Hypothalamus (tissue), 51 donors: Measurements from ENCODE around the gene FASTKD2.
A peak's percentile ranks its signal among the peaks of the same experiment; 100 is the strongest.
"Not testable (repeated sequence)": the region's sequence is repeated elsewhere in the genome, so short reads cannot be mapped to it uniquely, and the experiment has no call there.

ENCODE experiments used
- DNase-seq, 51 donors: peaks; one replicate each; lab custom pipeline; 2025; lab: John Stamatoyannopoulos, UW

Gene FASTKD2

DNA sequence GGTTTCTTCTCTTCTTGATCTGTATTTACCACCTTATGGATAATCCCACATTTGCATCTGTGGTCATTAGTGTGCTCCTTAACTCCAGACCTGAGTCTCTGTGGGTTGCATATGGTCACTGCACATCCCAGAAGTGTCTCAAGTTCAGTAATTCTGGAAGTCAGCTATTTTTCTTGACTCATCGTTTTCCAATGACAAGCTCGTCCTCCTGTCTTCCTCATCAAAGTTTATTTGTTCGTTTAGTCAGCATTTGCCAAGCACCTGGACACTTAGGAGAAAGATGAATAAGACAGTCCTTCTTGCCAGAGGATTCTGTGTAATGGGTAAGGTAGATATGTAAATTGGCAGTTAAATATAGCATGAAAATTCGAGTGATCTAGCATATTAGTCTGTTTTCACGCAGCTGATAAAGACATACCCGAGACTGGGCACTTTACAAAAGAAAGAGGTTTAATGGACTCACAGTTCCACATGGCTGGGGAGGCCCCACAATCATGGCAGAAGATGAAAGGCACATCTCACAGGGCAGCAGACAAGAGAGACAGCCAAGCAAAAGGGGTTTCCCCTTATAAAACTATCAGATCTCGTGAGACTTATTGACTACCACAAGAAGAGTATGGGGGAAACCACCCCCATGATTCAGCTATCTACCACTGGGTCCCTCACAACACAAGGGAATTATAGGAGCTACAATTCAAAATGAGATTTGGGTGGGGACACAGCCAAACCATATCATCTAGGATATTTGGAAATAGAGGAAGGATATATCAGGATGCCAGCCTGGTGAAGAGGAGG lies 19.4 kb downstream of the FASTKD2 start:
- DNase-seq: no peak

DNA sequence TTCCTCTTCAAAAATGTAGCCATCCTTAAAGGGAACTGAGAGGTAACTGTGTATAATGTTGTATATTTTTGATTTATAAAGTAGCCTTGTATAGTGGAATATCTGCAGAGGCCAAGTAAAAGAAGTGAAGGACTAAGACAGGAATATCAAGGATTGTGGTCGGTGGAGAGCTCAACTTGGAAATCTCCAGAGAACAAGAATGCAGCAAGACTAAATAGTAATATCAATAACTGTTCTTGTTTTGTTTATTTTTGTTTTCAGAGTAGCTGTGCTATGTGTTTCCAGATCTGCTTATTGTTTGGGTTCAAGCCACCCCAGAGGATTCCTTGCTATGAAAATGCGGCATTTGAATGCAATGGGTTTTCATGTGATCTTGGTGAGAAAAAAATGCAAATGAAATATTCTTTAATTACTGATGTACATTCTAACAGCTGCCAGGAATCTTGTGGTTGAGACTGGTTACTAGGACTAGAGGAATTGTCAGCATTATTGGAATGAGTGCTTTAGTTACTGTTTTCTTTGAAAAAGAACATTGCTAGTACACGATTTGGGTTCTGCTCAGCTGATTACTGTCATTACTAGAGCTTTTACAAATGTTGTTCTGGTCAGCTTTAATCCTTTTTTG lies 25.0 kb downstream of the FASTKD2 start:
- DNase-seq: no peak

DNA sequence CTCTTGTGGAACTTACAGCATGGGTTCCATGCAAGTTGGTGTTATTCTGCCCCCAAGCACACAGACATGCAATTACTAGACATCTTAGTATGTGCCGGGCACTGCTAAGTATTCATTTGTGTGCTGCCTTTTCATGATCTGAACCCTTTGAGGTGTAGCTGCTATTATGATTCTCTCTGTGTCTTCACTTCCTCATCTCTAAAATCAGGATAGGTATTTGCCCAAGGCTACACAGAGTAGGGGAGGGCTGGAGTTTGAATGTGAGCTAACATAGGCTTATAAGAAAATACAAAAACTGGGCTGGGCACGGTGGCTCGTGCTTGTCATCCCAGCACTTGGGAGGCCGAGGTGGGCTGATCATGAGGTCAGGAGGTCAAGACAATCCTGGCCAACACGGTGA lies 27.2 kb downstream of the FASTKD2 start:
- DNase-seq: no peak

DNA sequence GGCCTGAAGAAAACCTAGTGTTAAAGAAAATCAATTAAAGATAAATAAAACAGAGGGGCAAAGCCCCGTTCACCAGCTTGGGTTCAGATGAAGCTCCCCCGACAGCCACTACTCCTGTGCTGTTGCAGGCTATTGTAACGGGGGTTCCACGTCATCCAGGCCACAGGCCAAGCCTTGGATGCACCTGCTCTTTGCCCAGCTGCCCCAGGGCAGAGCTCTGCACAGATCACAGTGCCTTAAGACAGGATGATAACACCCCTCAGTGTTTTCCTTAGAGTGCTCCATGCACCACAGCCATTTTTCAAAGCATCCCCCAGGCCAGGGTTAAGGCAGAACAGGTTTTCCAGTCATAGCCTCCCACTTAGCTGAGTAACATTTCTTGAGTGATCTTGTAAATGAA lies 32.0 kb downstream of the FASTKD2 start:
- peak in 2 of 51 donors; percentile 2 to 8 for DNase-seq

DNA sequence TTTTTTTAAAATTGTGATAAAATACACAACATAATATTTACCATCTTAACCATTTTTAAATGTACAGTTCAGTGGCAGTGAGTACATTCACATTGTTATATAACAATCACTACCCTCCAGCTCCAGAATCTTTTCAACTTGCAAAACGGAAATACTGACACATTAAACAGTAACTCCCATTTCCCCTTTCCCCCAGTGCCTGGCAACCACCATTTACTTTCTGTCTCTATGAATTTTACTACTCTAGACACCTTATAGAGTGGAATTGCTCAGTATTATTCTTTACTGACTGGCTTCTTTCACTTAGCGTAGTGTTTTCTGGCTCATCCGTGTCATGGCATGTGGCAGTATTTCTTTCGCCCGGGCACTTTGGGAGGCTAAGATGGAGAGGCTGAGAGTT lies 32.6 kb downstream of the FASTKD2 start:
- DNase-seq: no peak

DNA sequence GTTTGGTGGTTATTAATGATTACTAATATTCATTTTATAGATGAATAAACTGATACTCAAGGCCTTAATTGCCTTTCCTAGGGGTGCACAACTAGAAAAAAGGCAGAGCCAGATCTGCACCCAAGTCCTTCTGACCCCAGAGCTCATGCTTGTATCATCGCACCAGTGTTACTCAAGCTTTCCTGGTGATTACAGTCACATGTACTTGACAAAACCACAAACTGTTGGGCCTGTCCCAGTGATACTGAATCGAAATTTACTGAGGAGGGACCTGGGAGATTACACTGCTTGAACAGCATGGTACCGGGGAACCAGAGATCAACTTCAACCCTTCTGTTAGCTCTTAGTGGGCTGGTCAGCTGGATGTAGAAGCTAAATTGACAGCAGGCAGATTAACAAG lies 33.7 kb downstream of the FASTKD2 start:
- no peak for DNase-seq

DNA sequence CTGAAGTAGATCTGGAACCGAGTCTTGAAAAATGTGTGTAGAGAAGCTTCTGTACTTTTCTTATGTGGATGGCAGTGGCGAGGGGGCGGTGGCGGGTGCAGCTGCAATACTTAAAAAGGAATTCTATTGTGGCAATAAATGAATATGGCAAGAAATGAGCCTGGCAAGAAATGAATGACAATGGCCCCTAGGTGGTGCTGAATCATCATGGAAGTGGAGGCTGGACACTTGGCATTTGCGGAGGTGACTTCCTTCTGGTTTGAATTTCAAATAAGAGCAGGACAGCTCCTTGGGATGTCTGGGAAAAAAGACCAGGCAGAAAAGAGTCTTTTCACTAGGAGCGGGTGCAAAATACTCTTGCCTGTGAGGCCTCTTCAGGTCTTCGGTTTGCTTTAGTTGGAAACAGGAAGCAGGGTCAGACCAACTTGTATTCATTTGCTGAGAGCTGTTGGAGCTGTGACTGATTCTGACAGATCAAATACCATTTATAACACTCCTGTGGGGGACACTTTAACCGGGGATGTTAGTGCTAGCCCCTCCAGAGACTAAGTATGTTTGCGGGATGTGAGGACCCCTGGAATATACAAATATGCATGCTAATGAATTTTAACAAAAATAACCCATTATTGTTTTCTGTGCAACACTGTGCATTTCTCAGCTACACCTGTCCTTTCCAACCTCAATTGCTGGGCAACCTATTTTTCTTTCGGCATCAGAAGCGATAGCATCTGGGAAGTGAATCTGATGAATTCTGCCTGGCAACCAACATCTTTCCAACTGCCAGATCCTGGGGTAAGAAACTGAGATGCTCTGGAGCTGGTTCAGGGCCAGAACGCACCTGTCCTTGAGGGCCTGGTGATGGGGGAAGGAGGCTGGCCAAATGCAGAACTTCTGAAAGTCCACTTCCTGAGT lies 35.4 kb downstream of the FASTKD2 start:
- DNase-seq: peak in 43 of 51 donors; percentile 5 to 82 (median 44)

DNA sequence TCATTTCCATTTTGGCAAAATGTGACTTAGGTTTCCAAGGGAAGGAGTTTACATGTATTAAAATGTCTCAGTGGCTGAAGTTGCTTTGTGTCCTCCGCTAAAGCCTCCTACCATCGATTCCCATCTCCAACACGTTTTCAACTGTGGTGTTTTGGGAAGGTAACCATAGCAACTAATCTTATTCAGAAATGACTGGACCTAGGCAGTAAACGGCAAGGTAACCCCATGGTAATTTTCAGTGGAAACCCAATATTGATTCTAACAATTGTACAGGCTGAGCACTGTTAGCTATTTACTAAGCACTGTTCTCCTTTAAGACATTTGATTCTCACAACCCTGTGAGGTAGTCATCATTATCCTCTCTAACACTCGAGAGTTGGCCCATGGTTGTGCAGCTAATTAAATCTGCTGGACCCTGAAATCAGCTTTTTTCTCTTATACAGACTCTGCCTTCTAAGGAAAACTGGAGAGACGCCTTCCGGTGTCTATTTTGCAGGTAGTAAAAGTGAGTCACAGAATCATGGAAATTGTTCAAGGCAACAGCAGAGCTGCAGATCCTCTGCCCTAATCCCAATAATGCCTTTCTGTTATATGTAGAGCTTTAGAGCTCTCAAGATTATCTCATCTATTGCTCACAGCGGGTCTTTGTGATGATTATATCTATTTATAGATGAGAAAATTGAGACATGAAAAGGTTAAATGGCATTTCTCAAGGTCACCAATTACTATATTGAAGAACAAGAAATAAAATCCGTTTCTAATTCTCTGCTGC lies 36.2 kb downstream of the FASTKD2 start:
- no peak for DNase-seq

DNA sequence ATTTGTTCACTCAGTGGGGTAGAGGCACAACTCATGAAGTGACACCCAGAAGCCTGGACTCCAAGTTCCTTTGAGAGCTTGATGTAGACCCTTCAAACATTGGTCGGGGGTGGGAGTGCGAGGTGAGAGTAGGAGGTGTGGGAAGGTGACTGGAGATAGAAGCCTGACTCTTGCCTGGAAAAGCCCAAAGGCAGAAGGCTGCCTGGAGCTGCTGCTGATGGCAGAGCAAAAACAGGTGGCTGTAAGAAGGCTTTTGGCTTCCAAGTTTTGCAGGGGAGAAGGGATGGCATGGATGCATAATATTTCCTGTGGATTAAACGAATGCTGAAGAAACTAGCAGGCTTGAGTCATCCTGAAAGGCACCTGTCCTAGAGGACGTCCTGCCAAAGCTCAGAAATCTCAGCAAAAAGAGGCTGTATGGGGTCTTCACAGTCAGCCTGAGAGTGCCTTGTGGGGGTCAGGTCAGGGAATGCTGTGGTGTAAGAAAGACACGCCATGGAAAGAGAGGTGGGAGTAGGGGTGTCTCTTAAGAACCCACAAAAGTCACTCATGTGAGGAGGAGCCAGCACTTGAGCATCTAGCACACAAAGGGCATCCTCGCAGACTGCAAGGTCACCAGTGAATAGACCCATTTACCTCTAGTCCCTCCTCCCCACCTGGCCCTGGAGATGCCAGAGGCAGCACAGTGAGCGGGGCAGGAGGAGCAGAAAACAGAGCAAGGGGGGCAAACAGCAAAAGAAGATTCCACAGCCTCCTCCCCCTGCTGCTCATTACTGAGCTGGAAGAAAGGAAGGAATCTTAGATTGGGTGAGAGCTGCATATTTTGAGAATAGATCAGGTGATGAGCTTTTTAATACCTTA lies 37.5 kb downstream of the FASTKD2 start:
- no peak for DNase-seq

DNA sequence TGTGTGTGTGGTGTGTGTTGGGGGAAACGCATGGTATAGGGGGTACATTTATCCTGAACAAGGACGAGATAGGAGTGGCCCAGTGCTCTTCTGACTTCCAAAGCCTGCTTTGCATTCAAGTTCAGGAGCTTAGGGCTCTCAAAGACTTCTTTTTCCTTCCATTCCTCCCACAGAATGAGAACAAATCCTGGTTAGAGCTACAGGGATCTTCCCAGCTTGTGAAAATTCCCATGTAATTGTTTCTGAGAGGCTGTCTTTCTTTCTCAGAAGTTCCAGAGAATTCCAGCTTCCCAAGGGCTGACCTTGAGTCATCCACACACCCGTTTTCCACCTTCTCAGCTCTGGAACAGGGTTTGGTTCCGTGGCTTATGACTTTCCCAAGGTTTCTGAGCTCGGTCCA lies 38.9 kb downstream of the FASTKD2 start:
- DNase-seq: no peak

DNA sequence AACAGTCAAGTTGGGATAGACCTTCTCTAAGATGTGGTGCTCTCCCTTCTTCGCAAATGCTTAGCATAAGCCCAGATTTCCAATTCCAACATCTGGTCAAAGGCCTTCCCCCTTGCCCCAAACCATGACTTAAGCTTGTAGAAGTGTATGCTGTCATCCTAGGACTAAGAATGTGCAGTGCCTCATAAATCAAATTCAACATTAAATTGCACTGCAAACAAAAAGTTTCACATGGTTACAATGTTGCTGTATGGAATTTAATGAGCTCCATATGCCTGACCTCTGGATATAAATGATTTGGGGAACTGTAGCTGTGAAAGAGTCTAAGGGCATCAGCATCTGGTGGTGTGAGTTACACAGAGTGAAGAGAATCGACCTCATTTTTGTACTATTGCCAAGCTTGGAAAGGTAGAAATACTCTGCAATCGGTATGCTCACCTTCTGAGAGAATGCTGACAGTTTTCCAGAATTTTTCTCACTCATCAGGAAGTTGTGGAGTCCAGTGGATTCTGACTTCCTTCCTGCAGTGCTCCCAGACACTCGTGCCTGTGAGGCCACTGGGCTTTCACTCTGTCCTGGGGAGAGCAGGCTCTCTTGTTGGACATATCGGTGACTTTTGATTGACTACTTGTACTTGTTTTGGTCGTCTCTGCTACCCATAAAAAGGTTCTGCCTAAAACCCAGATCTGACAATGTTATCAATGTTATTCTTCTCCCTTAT lies 40.6 kb downstream of the FASTKD2 start:
- no peak for DNase-seq

DNA sequence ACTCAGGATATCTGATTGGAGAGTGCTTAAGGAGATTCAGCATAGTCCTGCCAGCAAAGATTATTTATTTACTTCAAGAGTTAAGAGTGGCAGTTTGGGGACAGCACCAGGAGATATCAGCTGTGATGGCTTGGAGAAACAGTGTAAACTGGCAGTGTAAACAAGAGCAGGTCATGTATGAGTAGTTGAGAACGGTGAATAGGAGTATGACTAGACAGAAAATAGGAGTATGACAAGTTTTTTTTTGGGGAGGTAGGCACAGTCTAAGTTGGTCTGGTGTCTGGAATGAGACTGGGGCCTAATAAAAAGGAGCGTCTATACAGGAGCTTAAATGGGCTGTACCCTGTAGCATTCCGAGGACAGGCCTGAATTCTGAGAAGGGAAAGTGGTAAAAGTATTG lies 42.2 kb downstream of the FASTKD2 start:
- DNase-seq: not testable (repeated sequence)

DNA sequence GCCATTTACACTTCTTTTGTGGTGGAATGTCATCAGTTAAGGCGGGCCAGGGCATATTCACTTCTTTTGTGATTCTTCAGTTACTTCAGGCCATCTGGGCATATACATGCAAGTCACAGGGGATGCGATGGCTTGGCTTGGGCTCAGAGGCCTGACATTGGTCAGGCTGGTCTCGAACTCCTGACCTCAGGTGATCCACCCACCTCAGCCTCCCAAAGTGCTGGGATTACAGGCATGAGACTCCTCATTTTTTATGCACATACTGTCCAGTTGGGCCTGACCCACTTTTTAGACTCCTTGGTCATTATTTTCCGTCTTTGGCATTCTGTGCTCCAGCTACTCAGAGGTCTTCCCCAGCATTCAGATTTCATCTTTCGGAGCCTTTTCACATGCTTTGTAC lies 47.1 kb downstream of the FASTKD2 start:
- DNase-seq: not testable (repeated sequence)

DNA sequence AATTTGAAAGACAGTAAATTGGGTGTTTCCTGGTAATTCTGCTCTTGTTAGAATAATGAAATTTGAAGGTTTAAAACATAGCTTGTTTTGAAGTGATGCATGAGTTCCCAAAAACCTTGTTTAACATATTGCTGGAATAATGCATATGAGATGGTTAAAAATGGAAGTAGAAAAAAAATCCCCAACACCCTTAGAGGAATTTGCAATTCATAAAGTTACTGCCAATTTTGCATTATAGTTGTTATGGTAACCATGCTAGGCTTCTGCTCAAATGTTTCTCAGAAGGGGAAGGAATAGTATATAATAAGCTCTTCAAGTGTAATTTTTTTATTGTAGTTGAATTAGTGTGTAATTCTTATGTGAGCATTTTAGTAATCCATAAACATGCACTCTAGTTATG lies 49.1 kb downstream of the FASTKD2 start:
- no peak for DNase-seq

DNA sequence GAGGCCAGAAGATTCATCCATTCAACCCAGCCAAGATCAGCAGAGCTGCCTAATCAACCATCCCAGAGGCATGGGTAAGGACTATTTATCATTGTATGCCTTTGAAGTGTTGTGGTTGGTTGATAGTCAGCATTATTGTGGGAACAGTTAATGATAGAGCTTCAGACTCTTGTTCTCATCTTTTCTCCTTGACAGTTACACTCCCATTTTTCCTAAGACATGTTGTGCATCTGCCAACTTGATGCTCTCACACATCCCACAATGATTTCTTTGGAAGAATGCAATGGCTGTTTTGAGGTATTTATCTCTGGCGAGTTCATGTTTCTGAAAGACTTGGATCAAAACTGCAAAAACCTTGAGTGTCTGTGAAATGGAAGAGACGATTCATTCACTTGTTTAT lies 55.4 kb downstream of the FASTKD2 start:
- DNase-seq: no peak

DNA sequence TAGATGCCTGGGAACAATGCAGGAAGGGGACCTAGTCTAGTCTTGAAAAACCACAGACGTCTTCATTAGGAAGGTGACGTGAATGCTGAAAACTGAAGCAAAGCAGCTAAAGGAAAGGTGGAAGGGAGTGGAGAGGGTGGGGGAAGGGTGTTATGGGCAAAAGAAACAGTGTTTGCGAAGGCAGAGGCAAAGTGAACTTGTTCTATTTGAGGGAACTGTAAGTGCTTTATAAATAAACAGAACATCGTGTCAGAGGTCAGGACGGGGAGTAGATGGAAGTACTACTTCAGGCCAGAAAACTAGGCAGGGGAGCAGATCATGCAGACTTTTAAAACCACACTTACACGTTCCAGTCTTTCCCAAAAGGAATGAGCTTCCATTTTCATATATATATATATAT lies 57.8 kb downstream of the FASTKD2 start:
- no peak for DNase-seq

DNA sequence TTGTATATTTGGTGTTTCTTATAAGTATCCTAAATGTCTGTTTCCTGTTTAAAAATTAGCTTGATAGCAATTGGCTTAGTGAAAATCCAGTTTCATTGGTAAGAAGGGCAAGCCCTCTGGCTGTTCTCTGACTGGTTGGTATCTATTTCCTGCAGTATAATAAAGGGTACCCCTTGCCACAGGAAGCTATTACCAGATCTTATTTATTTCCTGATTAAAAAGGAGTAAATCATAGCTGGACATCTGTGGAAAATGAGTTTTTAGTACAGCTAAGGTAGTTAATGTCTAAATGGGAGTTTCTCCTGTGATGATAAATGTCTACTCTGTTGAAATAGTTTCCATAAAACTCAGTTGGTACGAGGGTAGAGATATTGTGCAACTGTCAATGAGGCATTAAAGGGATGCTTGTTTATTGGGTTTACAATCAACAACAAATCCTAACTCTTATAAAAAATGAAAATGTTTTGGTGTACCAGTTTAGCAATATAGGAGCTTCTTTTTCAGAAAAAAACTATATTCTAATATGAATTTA lies 58.7 kb downstream of the FASTKD2 start:
- no peak for DNase-seq

DNA sequence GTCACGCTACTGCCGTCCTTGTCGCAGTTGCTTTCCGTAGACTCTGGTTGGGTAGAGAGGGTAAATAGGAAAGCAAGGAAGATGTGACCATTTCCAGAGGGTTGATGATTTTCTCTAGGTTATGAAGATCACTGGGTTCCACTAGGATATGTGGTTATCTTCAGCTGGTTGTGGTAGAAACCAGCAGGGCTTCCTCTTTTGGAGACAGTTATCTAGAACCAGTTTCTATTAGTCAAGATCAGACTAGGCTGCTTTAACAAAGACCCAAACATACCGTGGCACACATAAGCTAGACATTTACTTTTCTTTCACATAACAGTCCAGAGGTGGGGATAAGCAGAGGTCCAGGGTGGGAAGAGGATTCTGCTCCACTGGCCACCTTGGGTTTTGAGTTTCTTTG lies 59.6 kb downstream of the FASTKD2 start:
- DNase-seq: no peak
